Mesenchymal stem cell (in vitro differentiated cells and primary cell): ENCODE measurements around the gene KRTAP2-2.
"Not testable (repeated sequence)": the region's sequence is repeated elsewhere in the genome, so short reads cannot be mapped to it uniquely, and the experiment has no call there.

Source experiments
- DNase-seq: peaks from one replicate; pipeline ENCODE4 v3.0.0-alpha.2; 2013
- H2AFZ ChIP-seq: one replicate; pipeline ENCODE4 v1.6.1; 2013; ENCODE audit warnings: low read depth, mild to moderate bottlenecking, control low read depth, inconsistent platforms, low read length, moderate library complexity
- H2AK5ac ChIP-seq: 2 replicates; pipeline ENCODE4 v1.6.1; 2013; ENCODE audit warnings: low read length, moderate library complexity, mild to moderate bottlenecking, inconsistent platforms; ENCODE audit not compliant: severe bottlenecking
- H2BK120ac ChIP-seq: one replicate; pipeline ENCODE4 v1.6.1; 2013; ENCODE audit warnings: low read depth, mild to moderate bottlenecking, inconsistent platforms, low read length, moderate library complexity
- H2BK12ac ChIP-seq, 2 experiments: one replicate each; pipeline ENCODE4 v1.6.1; 2013; ENCODE audit warnings: inconsistent platforms in 2 of 2, low read length in 2 of 2, mild to moderate bottlenecking in 2 of 2, moderate library complexity in 2 of 2, control low read depth in 1 of 2
- H2BK15ac ChIP-seq: one replicate; pipeline ENCODE4 v1.6.1; 2013; ENCODE audit warnings: mild to moderate bottlenecking, low read depth, inconsistent platforms; ENCODE audit not compliant: poor library complexity, severe bottlenecking
- H2BK5ac ChIP-seq: 2 replicates; pipeline ENCODE4 v1.6.1; 2013; ENCODE audit warnings: low read depth, mild to moderate bottlenecking, low read length, control low read depth, inconsistent platforms; ENCODE audit not compliant: poor library complexity, severe bottlenecking
- H3K14ac ChIP-seq, 2 experiments: one replicate each; pipeline ENCODE4 v1.6.1; 2013; ENCODE audit warnings: inconsistent platforms in 2 of 2, low read length in 2 of 2, control low read depth in 1 of 2, mild to moderate bottlenecking in 1 of 2, moderate library complexity in 1 of 2
- H3K18ac ChIP-seq, 2 experiments: one replicate each; pipeline ENCODE4 v1.6.1; 2013; ENCODE audit warnings: inconsistent platforms in 2 of 2, low read length in 2 of 2, control low read depth in 1 of 2, low read depth in 1 of 2, mild to moderate bottlenecking in 1 of 2
- H3K23ac ChIP-seq, 2 experiments: one replicate each; pipeline ENCODE4 v1.6.1; 2013; ENCODE audit warnings: inconsistent platforms in 2 of 2, low read length in 2 of 2, mild to moderate bottlenecking in 2 of 2, moderate library complexity in 2 of 2, control low read depth in 1 of 2
- H3K27ac ChIP-seq: 2 replicates; pipeline ENCODE4 v1.5.1; 2013; ENCODE audit warnings: mild to moderate bottlenecking, moderate library complexity, low read length, control low read depth, inconsistent platforms; ENCODE audit not compliant: poor library complexity, severe bottlenecking
- H3K27me3 ChIP-seq, 2 experiments: 2 replicates each; pipeline versions ENCODE4 v1.6.1 to v1.7.0; 2013; ENCODE audit warnings: low read length in 2 of 2, mild to moderate bottlenecking in 2 of 2, moderate library complexity in 2 of 2, control low read depth in 1 of 2, inconsistent platforms in 1 of 2; ENCODE audit not compliant: control insufficient read depth in 1 of 2, insufficient read depth in 1 of 2
- H3K36me3 ChIP-seq, 2 experiments: 2 replicates each; pipeline versions ENCODE4 v1.6.1 to v1.7.0; 2013; ENCODE audit warnings: low read length in 2 of 2, control low read depth in 1 of 2, inconsistent platforms in 1 of 2, low read depth in 1 of 2, mild to moderate bottlenecking in 1 of 2; ENCODE audit not compliant: insufficient read depth in 2 of 2, control insufficient read depth in 1 of 2
- H3K4ac ChIP-seq, 2 experiments: one replicate each; pipeline ENCODE4 v1.6.1; 2013; ENCODE audit warnings: inconsistent platforms in 2 of 2, low read length in 2 of 2, mild to moderate bottlenecking in 2 of 2, moderate library complexity in 2 of 2, control low read depth in 1 of 2, low read depth in 1 of 2
- H3K4me1 ChIP-seq: 2 replicates; pipeline ENCODE4 v1.6.1; 2013; ENCODE audit warnings: low read depth, low read length, control low read depth; ENCODE audit not compliant: control insufficient read depth, insufficient read depth
- H3K4me2 ChIP-seq: 2 replicates; pipeline ENCODE4 v1.6.1; 2013; ENCODE audit warnings: low read length, mild to moderate bottlenecking, inconsistent platforms; ENCODE audit not compliant: poor library complexity, severe bottlenecking
- H3K4me3 ChIP-seq, 2 experiments: 2 replicates each; pipeline versions ENCODE4 v1.5.1 to v1.7.0; 2013; ENCODE audit warnings: low read length in 2 of 2, mild to moderate bottlenecking in 2 of 2, control low read depth in 1 of 2, low read depth in 1 of 2; ENCODE audit not compliant: insufficient read depth in 1 of 2
- H3K79me1 ChIP-seq: replicated peaks from 2 replicates; pipeline ENCODE4 v1.6.1; 2013; ENCODE audit warnings: mild to moderate bottlenecking, control low read depth, low read length, inconsistent platforms; ENCODE audit not compliant: poor library complexity, severe bottlenecking
- H3K9ac ChIP-seq: 2 replicates; pipeline ENCODE4 v1.7.0; 2013; ENCODE audit warnings: mild to moderate bottlenecking, low read length, moderate library complexity
- H3K9me3 ChIP-seq: 2 replicates; pipeline ENCODE4 v1.7.0; 2013; ENCODE audit warnings: mild to moderate bottlenecking, low read length; ENCODE audit not compliant: control insufficient read depth
- H4K8ac ChIP-seq: one replicate; pipeline ENCODE4 v1.6.1; 2013; ENCODE audit warnings: inconsistent platforms, mild to moderate bottlenecking, low read length, moderate library complexity
- H4K91ac ChIP-seq: one replicate; pipeline ENCODE4 v1.6.1; 2013; ENCODE audit warnings: mild to moderate bottlenecking, low read length, inconsistent platforms
- WGBS: methylation state at CpG from one replicate; pipeline ENCODE4 v1.1.7; 2013; ENCODE audit warnings: mixed read lengths; 5-methylcytosine and 5-hydroxymethylcytosine counted together

The KRTAP2-2 gene

GRCh38 chr17:41042953-41043352 lies 12.1 kb downstream of the KRTAP2-2 start:
- Histone ChIP-seq H3K36me3 (no peaks in the 10 kb centered on the region), H3K4me3 (no peak overlapping the region), H3K79me1 (no peaks in the 10 kb centered on the region), H3K4me1 (peaks cover 9% of the 10 kb centered on the region), H2AK5ac (no peak overlapping the region), H2BK12ac (no peak overlapping the region), H3K4me2 (no peak overlapping the region), H4K91ac (no peak overlapping the region), H3K23ac (no peak overlapping the region), H2BK120ac (no peak overlapping the region), H4K8ac (no peak overlapping the region), H3K4ac (no peak overlapping the region), H3K27ac (no peak overlapping the region), H3K9me3 (peaks cover 3% of the 10 kb centered on the region), H3K9ac (no peak overlapping the region), H3K14ac (no peak overlapping the region), H3K27me3 (no peaks in the 10 kb centered on the region), H2BK5ac (no peak overlapping the region), H2BK15ac (no peak overlapping the region), H3K18ac (no peak overlapping the region), H2AFZ (no peak overlapping the region)
- no CpG with 5 or more reads among the region's 1 CpG for WGBS
- no peak for DNase-seq

GRCh38 chr17:41040783-41041571 lies 14.1 kb downstream of the KRTAP2-2 start, which contains the start of gene KRTAP1-1:
TSS of gene KRTAP1-1 (minus strand) at chr17:41041450. CDS start at chr17:41041397, 53 bp downstream.
- not testable (repeated sequence) for H3K27me3 ChIP-seq, H3K4me1 ChIP-seq, H3K9me3 ChIP-seq, H2AK5ac ChIP-seq, H3K4me2 ChIP-seq, H2BK12ac ChIP-seq, H4K91ac ChIP-seq, H3K9ac ChIP-seq, H2BK120ac ChIP-seq, H3K23ac ChIP-seq, H3K14ac ChIP-seq, H3K4me3 ChIP-seq, H2BK15ac ChIP-seq, H3K79me1 ChIP-seq, H2BK5ac ChIP-seq, DNase-seq, H2AFZ ChIP-seq, H3K18ac ChIP-seq, H4K8ac ChIP-seq, H3K4ac ChIP-seq, H3K36me3 ChIP-seq, H3K27ac ChIP-seq
- 88% methylated on average over 12 of the region's 14 CpGs for WGBS

- Histone ChIP-seq H3K4ac (no peak overlapping the region), H3K4me1 (peaks cover 7% of the 10 kb centered on the region)
- WGBS: 56% methylated on average over 1 of the region's 2 CpGs
Observed at GRCh38 chr17:41037853-41038350, 17.1 kb downstream of the KRTAP2-2 start.

GRCh38 chr17:41034346-41034935 lies 20.6 kb downstream of the KRTAP2-2 start, which contains the start of gene KRTAP1-3:
TSS of gene KRTAP1-3 (minus strand) at chr17:41034874. CDS start at chr17:41034821, 53 bp downstream.
- not testable (repeated sequence) for H3K9me3 ChIP-seq, H2AK5ac ChIP-seq, H2BK12ac ChIP-seq, H3K27ac ChIP-seq, H3K9ac ChIP-seq, H3K79me1 ChIP-seq, H2BK15ac ChIP-seq, H3K23ac ChIP-seq, H2BK5ac ChIP-seq, H4K91ac ChIP-seq, H3K36me3 ChIP-seq, DNase-seq, H2BK120ac ChIP-seq, H3K4me1 ChIP-seq, H3K4me3 ChIP-seq, H2AFZ ChIP-seq, H3K4me2 ChIP-seq, H4K8ac ChIP-seq, H3K27me3 ChIP-seq, H3K4ac ChIP-seq
- H3K18ac ChIP-seq: peak within 1 kb of the TSS in 1 of 2 experiments; percentile 24
- H3K14ac ChIP-seq: peak within 1 kb of the TSS in 1 of 2 experiments; percentile 65
- 89% methylated on average over 5 of the region's 10 CpGs for WGBS

More at GRCh38 chr17:41037853-41038350, 17.1 kb downstream of the KRTAP2-2 start:
- Histone ChIP-seq H3K27me3 (no peaks in the 10 kb centered on the region), H2AK5ac (no peak overlapping the region), H3K9me3 (peaks cover under 1% of the 10 kb centered on the region), H3K4me3 (no peak overlapping the region), H3K79me1 (no peaks in the 10 kb centered on the region), H2BK12ac (no peak overlapping the region), H3K27ac (no peak overlapping the region), H2BK5ac (no peak overlapping the region), H4K91ac (no peak overlapping the region), H3K23ac (no peak overlapping the region), H3K9ac (no peak overlapping the region), H2BK120ac (no peak overlapping the region), H2BK15ac (no peak overlapping the region), H3K4me2 (no peak overlapping the region), H3K36me3 (no peaks in the 10 kb centered on the region), H4K8ac (no peak overlapping the region), H3K14ac (no peak overlapping the region), H3K18ac (no peak overlapping the region), H2AFZ (no peak overlapping the region)
- DNase-seq: no peak
